IMR-90 (cell line): ENCODE results near the gene CPNE1. TPM values are rescaled to one million over a fixed set of nuclear protein-coding genes. Genes with fewer than 3 reads are reported as not detected.
A peak's percentile ranks its signal among the peaks of the same experiment; 100 is the strongest.

Experiments used
- ATAC-seq: fragments of 200-7000 bp; cut with Tn5 transposase; 2 replicates; pipeline ENCODE4 v1.9.1; 2020; ENCODE audit warnings: low read depth, mild to moderate bottlenecking, moderate library complexity
- BruUV-seq: library from RNA; stranded (reverse); fragments of 400-500 nt; replicated peaks from 2 replicates; lab custom pipeline; 2021; lab: Mats Ljungman, UMichigan
- CTCF ChIA-PET: fragments of 300-600 bp; formaldehyde crosslinking; extraction: SDS; loops from one replicate; lab custom pipeline; 2021; ENCODE audit warnings: antibody characterized with exemption; lab: Yijun Ruan, JAX
- POLR2A ChIA-PET: fragments of 300-600 bp; sonication (Branson Sonifier 250); formaldehyde crosslinking; loops from one replicate; lab custom pipeline; 2022; ENCODE audit warnings: antibody characterized with exemption; ENCODE audit not compliant: unreplicated experiment; lab: Charles Lee
- DNase-seq: peaks from one replicate; pipeline ENCODE4 v3.0.0; 2013
- H2AFZ ChIP-seq: replicated peaks from 2 replicates; pipeline ENCODE3; 2013; ENCODE audit warnings: low read length, mild to moderate bottlenecking; ENCODE audit not compliant: poor library complexity
- H2AK5ac ChIP-seq: 2 replicates; pipeline ENCODE4 v1.6.1; 2013; ENCODE audit warnings: low read depth, low read length, inconsistent platforms
- H2AK9ac ChIP-seq: replicated peaks from 2 replicates; pipeline ENCODE3; 2013; ENCODE audit warnings: mild to moderate bottlenecking, low read depth, low read length, moderate library complexity; ENCODE audit not compliant: poor library complexity
- H2BK120ac ChIP-seq: 2 replicates; pipeline ENCODE4 v1.6.1; 2013; ENCODE audit warnings: low read depth, low read length, inconsistent platforms
- H2BK15ac ChIP-seq: 3 replicates; pipeline ENCODE4 v1.6.1; 2013; ENCODE audit warnings: low read depth, low read length, inconsistent platforms
- H2BK20ac ChIP-seq: 2 replicates; pipeline ENCODE4 v1.6.1; 2013; ENCODE audit warnings: low read depth, mild to moderate bottlenecking, inconsistent platforms, low read length, moderate library complexity
- H2BK5ac ChIP-seq: 2 replicates; pipeline ENCODE4 v1.6.1; 2013; ENCODE audit warnings: mild to moderate bottlenecking, low read depth, low read length, inconsistent platforms; ENCODE audit not compliant: poor library complexity, severe bottlenecking
- H3K14ac ChIP-seq: replicated peaks from 2 replicates; pipeline ENCODE4 v1.6.1; 2013; ENCODE audit warnings: low read depth, low read length, inconsistent platforms
- H3K18ac ChIP-seq: 2 replicates; pipeline ENCODE4 v1.6.1; 2013; ENCODE audit warnings: low read depth, low read length, control low read depth
- H3K23ac ChIP-seq: 2 replicates; pipeline ENCODE4 v1.6.1; 2013; ENCODE audit warnings: low read depth, low read length, inconsistent platforms
- H3K27ac ChIP-seq: 2 replicates; pipeline ENCODE4 v1.5.1; 2013; ENCODE audit warnings: mild to moderate bottlenecking, control low read depth, low read length; ENCODE audit not compliant: insufficient read depth
- H3K27me3 ChIP-seq: 2 replicates; pipeline ENCODE4 v1.6.1; 2013; ENCODE audit warnings: low read length; ENCODE audit not compliant: control insufficient read depth, insufficient read depth
- H3K36me3 ChIP-seq: 2 replicates; pipeline ENCODE4 v1.6.1; 2013; ENCODE audit warnings: low read length, mixed read lengths; ENCODE audit not compliant: control insufficient read depth, insufficient read depth
- H3K4ac ChIP-seq: 2 replicates; pipeline ENCODE4 v1.6.1; 2013; ENCODE audit warnings: low read depth, low read length, inconsistent platforms
- H3K4me1 ChIP-seq: 2 replicates; pipeline ENCODE4 v1.6.1; 2013; ENCODE audit warnings: low read length, mixed read lengths; ENCODE audit not compliant: control insufficient read depth, insufficient read depth
- H3K4me2 ChIP-seq: 2 replicates; pipeline ENCODE4 v1.6.1; 2013; ENCODE audit warnings: low read depth, mild to moderate bottlenecking, control low read depth, low read length, moderate library complexity
- H3K4me3 ChIP-seq: 2 replicates; pipeline ENCODE4 v1.5.1; 2013; ENCODE audit warnings: low read depth, mild to moderate bottlenecking, control low read depth, low read length, moderate library complexity; ENCODE audit not compliant: insufficient read depth
- H3K56ac ChIP-seq: 2 replicates; pipeline ENCODE4 v1.6.1; 2013; ENCODE audit warnings: low read length, inconsistent platforms; ENCODE audit not compliant: insufficient read depth; ENCODE audit errors: extremely low read depth
- H3K79me1 ChIP-seq, 2 experiments: 2 replicates each; pipeline ENCODE4 v1.6.1; 2013; ENCODE audit warnings: low read length in 2 of 2, inconsistent platforms in 1 of 2, low read depth in 1 of 2
- H3K9ac ChIP-seq: 2 replicates; pipeline ENCODE4 v1.6.1; 2013; ENCODE audit warnings: low read depth, low read length, control low read depth
- H3K9me1 ChIP-seq: 2 replicates; pipeline ENCODE4 v1.6.1; 2013; ENCODE audit warnings: low read length, inconsistent platforms; ENCODE audit not compliant: insufficient read depth
- H3K9me3 ChIP-seq: 2 replicates; pipeline ENCODE4 v1.6.1; 2013; ENCODE audit warnings: low read length; ENCODE audit not compliant: control insufficient read depth, insufficient read depth
- H4K20me1 ChIP-seq: 2 replicates; pipeline ENCODE4 v1.6.1; 2013; ENCODE audit warnings: low read length, inconsistent platforms; ENCODE audit not compliant: insufficient read depth
- H4K5ac ChIP-seq: 2 replicates; pipeline ENCODE4 v1.6.1; 2013; ENCODE audit warnings: mild to moderate bottlenecking, low read depth, low read length, control low read depth
- H4K8ac ChIP-seq, 2 experiments: 2 replicates each; pipeline ENCODE4 v1.6.1; 2013; ENCODE audit warnings: low read depth in 2 of 2, low read length in 2 of 2, control low read depth in 1 of 2, inconsistent platforms in 1 of 2
- H4K91ac ChIP-seq: 2 replicates; pipeline ENCODE4 v1.6.1; 2013; ENCODE audit warnings: low read depth, low read length, inconsistent platforms; ENCODE audit not compliant: insufficient read depth
- CEBPB ChIP-seq: IDR thresholded peaks from 2 replicates; pipeline ENCODE4 v1.6.1; 2012; ENCODE audit warnings: low read depth, low read length, improper control_type of control experiment
- WGBS, 2 experiments: methylation state at CpG; one replicate each; pipeline versions ENCODE4 v1.1.5 to v1.1.7; 2013; ENCODE audit warnings: missing lambda C conversion rate in 2 of 2; ENCODE audit not compliant: insufficient read length in 1 of 2; ENCODE audit errors: extremely low coverage in 2 of 2; 5-methylcytosine and 5-hydroxymethylcytosine counted together
- dilution Hi-C: fragments of 300-500 bp; cut with HindIII; formaldehyde crosslinking; loops from one replicate; pipeline ENCODE4 v1.14.3; 2018; ENCODE audit warnings: low sequenced_read_pairs; ENCODE audit not compliant: unreplicated experiment
- in situ Hi-C: fragments of 300-500 bp; cut with MboI; formaldehyde crosslinking; loops from 3 replicates; pipeline ENCODE4 v1.14.3; 2019; ENCODE audit warnings: low sequenced_read_pairs, inconsistent platforms, mixed read lengths
- intact Hi-C: fragments of 100-400 bp; cut with micrococcal nuclease; formaldehyde crosslinking; loops from 2 replicates; pipeline ENCODE4 v1.10.0; 2022
- polyA plus RNA-seq, 3 experiments: library from polyadenylated mRNA; depleted of rRNA; stranded (reverse); fragments of >200 nt; gene quantifications; 2 replicates each; pipeline ENCODE4 v1.2.3, GENCODE V29; 2012; ENCODE audit warnings: low replicate concordance in 1 of 3
- total RNA-seq: library from RNA; depleted of rRNA; stranded (reverse); fragments of >200 nt; gene quantifications from 2 replicates; pipeline ENCODE4 v1.2.3, GENCODE V29; 2012
- TF ChIP-seq, protein P1 (sequence below): fragments of 150-350 bp; IDR thresholded peaks from 2 replicates; pipeline ENCODE4 v1.6.1; 2016; ENCODE audit warnings: low read depth, mild to moderate bottlenecking, low read length, moderate library complexity, borderline replicate concordance

Gene CPNE1
- total and polyA plus RNA-seq, 2 of the 4 experiments (the other 2 are of a cell fraction): 163 to 165 TPM

DNA sequence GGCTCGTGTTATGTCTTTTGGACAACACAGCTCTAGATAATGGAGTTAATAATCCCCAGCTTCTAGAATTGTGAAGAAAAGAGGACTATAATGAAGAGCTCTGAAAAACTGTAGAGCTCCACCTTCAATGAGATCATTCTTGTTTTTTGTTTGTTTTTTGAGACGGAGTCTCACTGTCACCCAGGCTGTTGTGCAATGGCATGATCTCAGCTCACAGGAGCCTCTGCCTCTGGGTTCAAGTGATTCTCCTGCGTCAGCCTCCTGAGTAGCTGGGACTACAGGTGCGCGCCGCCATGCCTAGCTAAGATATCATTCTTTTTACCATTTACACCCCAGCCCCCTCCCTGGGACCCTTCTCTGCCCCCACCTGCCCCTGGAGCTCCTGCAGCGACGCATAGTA lies 86.2 kb downstream of the CPNE1 start:
- in situ Hi-C loops: no loop called here
- no peaks in the 10 kb centered on the region for H3K79me1 ChIP-seq
- dilution Hi-C loops: no loop called here

More for the DNA sequence above, 86.2 kb downstream of the CPNE1 start:
- intact Hi-C loops: no loop called here
- Histone ChIP-seq H2AK5ac (no peak overlapping the region), H4K91ac (no peak overlapping the region), H3K9ac (no peak overlapping the region), H3K4me2 (no peak overlapping the region), H3K18ac (no peak overlapping the region), H2AFZ (no peak overlapping the region), H2BK15ac (no peak overlapping the region), H2BK120ac (no peak overlapping the region), H3K9me3 (no peaks in the 10 kb centered on the region), H4K20me1 (no peaks in the 10 kb centered on the region), H3K23ac (no peak overlapping the region), H3K9me1 (no peaks in the 10 kb centered on the region), H4K5ac (no peak overlapping the region), H4K8ac (no peak overlapping the region), H2BK5ac (no peak overlapping the region), H3K14ac (no peak overlapping the region), H3K4ac (no peak overlapping the region), H3K27me3 (peaks cover 12% of the 10 kb centered on the region; the same call in 1 of the 2 replicates), H3K56ac (no peak overlapping the region), H3K4me3 (no peak overlapping the region), H2BK20ac (no peak overlapping the region), H3K4me1 (no peaks in the 10 kb centered on the region), H3K27ac (no peak overlapping the region), H2AK9ac (no peak overlapping the region), H3K36me3 (no peaks in the 10 kb centered on the region; the same call in 1 of the 2 replicates)
- ChIA-PET CTCF (interaction anchor here (0.5 kb wide), 1 partner anchor 42 kb away, joined by 4 read pairs; no protein-coding TSS in a partner anchor), POLR2A (no interaction called here)
- DNase-seq: no peak
- ATAC-seq: no peak
- WGBS, 2 experiments: 54% methylated on average over 2 of the region's 8 CpGs; no CpG with 5 or more reads in 1 of the 2 experiments
- TF ChIP-seq, protein P1, sequence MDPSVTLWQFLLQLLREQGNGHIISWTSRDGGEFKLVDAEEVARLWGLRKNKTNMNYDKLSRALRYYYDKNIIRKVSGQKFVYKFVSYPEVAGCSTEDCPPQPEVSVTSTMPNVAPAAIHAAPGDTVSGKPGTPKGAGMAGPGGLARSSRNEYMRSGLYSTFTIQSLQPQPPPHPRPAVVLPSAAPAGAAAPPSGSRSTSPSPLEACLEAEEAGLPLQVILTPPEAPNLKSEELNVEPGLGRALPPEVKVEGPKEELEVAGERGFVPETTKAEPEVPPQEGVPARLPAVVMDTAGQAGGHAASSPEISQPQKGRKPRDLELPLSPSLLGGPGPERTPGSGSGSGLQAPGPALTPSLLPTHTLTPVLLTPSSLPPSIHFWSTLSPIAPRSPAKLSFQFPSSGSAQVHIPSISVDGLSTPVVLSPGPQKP: no peak
- peak; percentile 77 for TF ChIP-seq CEBPB
- BruUV-seq: no TSS peak
